HG02870 (cell line): ENCODE results near the gene PDE8B.
"Not testable (repeated sequence)": the region's sequence is repeated elsewhere in the genome, so short reads cannot be mapped to it uniquely, and the experiment has no call there.

ENCODE experiments used
- ATAC-seq: cut with Tn5 transposase; IDR thresholded peaks from one replicate; pipeline ENCODE4 v1.9.1; 2021; ENCODE audit warnings: mild to moderate bottlenecking, moderate library complexity; ENCODE audit not compliant: unreplicated experiment

PDE8B gene

GRCh38 chr5:77427998-77428397, 217.5 kb downstream of the PDE8B start:
- ATAC-seq, result no peak

GRCh38 chr5:77428526-77428925, 218.0 kb downstream of the PDE8B start:
- no peak for ATAC-seq

GRCh38 chr5:77430726-77431125, 220.2 kb downstream of the PDE8B start:
- no peak for ATAC-seq

GRCh38 chr5:77431286-77431685, 220.8 kb downstream of the PDE8B start:
- ATAC-seq, result no peak

- ATAC-seq, result no peak
These were observed 221.2 kb downstream of the PDE8B start for GRCh38 chr5:77431719-77432118.

- ATAC-seq, result no peak
These were observed 226.7 kb downstream of the PDE8B start for GRCh38 chr5:77437194-77437593.

GRCh38 chr5:77438071-77438470, 227.6 kb downstream of the PDE8B start:
- ATAC-seq, result no peak

- no peak for ATAC-seq
These were observed 233.2 kb downstream of the PDE8B start for GRCh38 chr5:77443670-77444069.

- no peak for ATAC-seq
These were observed 233.9 kb downstream of the PDE8B start for GRCh38 chr5:77444356-77444755.

GRCh38 chr5:77448831-77449230, 238.4 kb downstream of the PDE8B start:
- no peak for ATAC-seq

GRCh38 chr5:77449277-77449676, 238.8 kb downstream of the PDE8B start:
- no peak for ATAC-seq

- ATAC-seq, result no peak
These were observed 239.5 kb downstream of the PDE8B start for GRCh38 chr5:77449981-77450380.

GRCh38 chr5:77452351-77452750, 241.9 kb downstream of the PDE8B start:
- ATAC-seq, result no peak

GRCh38 chr5:77454123-77454522, 243.6 kb downstream of the PDE8B start:
- ATAC-seq, result no peak

GRCh38 chr5:77461287-77461686, 250.8 kb downstream of the PDE8B start:
- ATAC-seq, result no peak

- ATAC-seq, result no peak
These were observed 253.4 kb downstream of the PDE8B start for GRCh38 chr5:77463905-77464304.

GRCh38 chr5:77468875-77469274, 258.4 kb downstream of the PDE8B start:
- ATAC-seq, result not testable (repeated sequence)

- not testable (repeated sequence) for ATAC-seq
These were observed 264.6 kb downstream of the PDE8B start for GRCh38 chr5:77475041-77475440.
